ENCODE data around the gene RNPEPL1. TPM values are rescaled to one million over a fixed set of nuclear protein-coding genes. Genes with fewer than 3 reads are reported as not detected.

RNPEPL1 gene
- total and polyA plus RNA-seq, 10 of the 15 experiments (the other 5 are each of a cell fraction or from before 2014, with no cell fraction given) = 0.24 to 49.5 (median 6.8) TPM

- Histone ChIP-seq H3K27me3 (replicated peaks in 1 of 2; ENCODE audit: control insufficient read depth in 2 of 2, insufficient read depth in 2 of 2, low read length in 1 of 2) (no peaks in the 10 kb centered on the region), H3K9me3 (replicated peaks; ENCODE audit: control insufficient read depth, insufficient read depth, low read length) (peaks cover 12% of the 10 kb centered on the region), H4K20me1 (ENCODE audit: control insufficient read depth, insufficient read depth) (no peaks in the 10 kb centered on the region), H3K4me2 (ENCODE audit: control insufficient read depth, insufficient read depth) (no peak overlapping the region), H3K27ac (ENCODE audit: control insufficient read depth, insufficient read depth) (no peak overlapping the region), H3K4me3 (no peak overlapping the region), H2AFZ (ENCODE audit: control insufficient read depth, low read depth, low read length) (no peak overlapping the region), H3K4me1 (ENCODE audit: control insufficient read depth, insufficient read depth, low read length) (peaks cover 33% of the 10 kb centered on the region), H3K79me2 (ENCODE audit: control insufficient read depth, insufficient read depth, low read length) (no peaks in the 10 kb centered on the region), H3K9ac (ENCODE audit: control insufficient read depth, insufficient read depth, low read length) (no peak overlapping the region), H3K36me3 (ENCODE audit: control insufficient read depth in 2 of 2, insufficient read depth in 2 of 2, low read length in 1 of 2) (no peaks in the 10 kb centered on the region)
- ChIA-PET SMC1A (ENCODE audit: uncharacterized antibody, unreplicated experiment) (no interaction called here), RAD21 (ENCODE audit: unreplicated experiment) (no interaction called here), CTCF (no interaction called here), POLR2A (interaction anchor here (0.6 kb wide), 1 partner anchor 46 kb away, joined by 3 read pairs; no protein-coding TSS in a partner anchor)
- DNase-seq (ENCODE audit: low read depth, low spot score) (no peak), FAIRE-seq (no peak), ATAC-seq (no peak)
- WGBS (ENCODE audit: insufficient coverage, insufficient replicate concordance, low lambda C conversion rate, missing lambda C conversion rate) = 57% methylated on average over 19 of the region's 19 CpGs
- TF ChIP-seq BCL3 (IDR thresholded peaks at IDR 0.05; ENCODE audit: borderline replicate concordance, insufficient read depth, low read depth, low read length, poor library complexity, severe bottlenecking) (peak; percentile 12), CBFB (IDR thresholded peaks at IDR 0.05; ENCODE audit: low read depth) (no peak)
- no TSS peak for BruUV-seq (replicated peaks)
- intact Hi-C loops (cut with micrococcal nuclease; ENCODE audit: unreplicated experiment) (loop anchor here (2.0 kb wide), 2 partner anchors 33 to 59 kb away; partner anchors contain the start of genes CAPN10 and DUSP28), in situ Hi-C loops (cut with MboI) (no loop called here)
Observed at GRCh38 chr2:240619506-240620148, 51.3 kb downstream of the RNPEPL1 start.

GRCh38 chr2:240620149-240620731 is 52.0 kb downstream of the RNPEPL1 start:
- Histone ChIP-seq H3K4me3 (no peak overlapping the region), H3K9ac (ENCODE audit: control insufficient read depth, insufficient read depth, low read length) (no peak overlapping the region; the same call in 1 of the 2 replicates), H3K4me1 (ENCODE audit: control insufficient read depth, insufficient read depth, low read length) (peaks cover 39% of the 10 kb centered on the region), H3K79me2 (ENCODE audit: control insufficient read depth, insufficient read depth, low read length) (no peaks in the 10 kb centered on the region), H2AFZ (ENCODE audit: control insufficient read depth, low read depth, low read length) (no peak overlapping the region), H3K27me3 (replicated peaks in 1 of 2; ENCODE audit: control insufficient read depth in 2 of 2, insufficient read depth in 2 of 2, low read length in 1 of 2) (no peaks in the 10 kb centered on the region), H3K27ac (ENCODE audit: control insufficient read depth, insufficient read depth) (peak overlapping the region; percentile 65), H3K9me3 (replicated peaks; ENCODE audit: control insufficient read depth, insufficient read depth, low read length) (peaks cover 12% of the 10 kb centered on the region), H4K20me1 (ENCODE audit: control insufficient read depth, insufficient read depth) (no peaks in the 10 kb centered on the region), H3K4me2 (ENCODE audit: control insufficient read depth, insufficient read depth) (peak overlapping the region; percentile 82), H3K36me3 (ENCODE audit: control insufficient read depth in 2 of 2, insufficient read depth in 2 of 2, low read length in 1 of 2) (no peaks in the 10 kb centered on the region)
- in situ Hi-C loops (cut with MboI) (no loop called here), intact Hi-C loops (cut with micrococcal nuclease; ENCODE audit: unreplicated experiment) (loop anchor here (2.0 kb wide), 2 partner anchors 33 to 59 kb away; partner anchors contain the start of genes CAPN10 and DUSP28)
- ChIA-PET CTCF (interaction anchor here (3.1 kb wide), 1 partner anchor 54 kb away, joined by 12 read pairs; no protein-coding TSS in a partner anchor), SMC1A (ENCODE audit: uncharacterized antibody, unreplicated experiment) (interaction anchor here (2.9 kb wide), 1 partner anchor 36 kb away, joined by 13 read pairs; no protein-coding TSS in a partner anchor), POLR2A (interaction anchor here (0.6 kb wide), 1 partner anchor 47 kb away, joined by 3 read pairs; no protein-coding TSS in a partner anchor), RAD21 (ENCODE audit: unreplicated experiment) (interaction anchor here (2.5 kb wide), 1 partner anchor 34 kb away, joined by 12 read pairs; the partner anchor contains the start of gene CAPN10)
- BruUV-seq (replicated peaks) = no TSS peak
- DNase-seq (ENCODE audit: low read depth, low spot score) (no peak), ATAC-seq (no peak), FAIRE-seq (no peak)
- 79% methylated on average over 12 of the region's 13 CpGs for WGBS (ENCODE audit: insufficient coverage, insufficient replicate concordance, low lambda C conversion rate, missing lambda C conversion rate)
- TF ChIP-seq ZNF274 (IDR thresholded peaks at IDR 0.05; ENCODE audit: insufficient read depth, insufficient read length) = no peak
- TF ChIP-seq ZNF384 (IDR thresholded peaks at IDR 0.05; ENCODE audit: borderline replicate concordance, low read depth, low read length) = no peak
- TF ChIP-seq CEBPZ (IDR thresholded peaks at IDR 0.05; ENCODE audit: low read depth, low read length) = no peak
- TF ChIP-seq PAX8 (IDR thresholded peaks at IDR 0.05) = no peak

Data from GM12878 (cell line).